Fibroblast of lung (primary cell): ENCODE data around the gene SRCAP.
A peak's percentile ranks its signal among the peaks of the same experiment; 100 is the strongest.

Experiments used
- CTCF ChIP-seq, 2 donors: IDR thresholded peaks in 1 of 2; conservative IDR thresholded peaks in 1 of 2; 1 replicate in 1 of 2; 2 replicates in 1 of 2; pipeline ENCODE4 v1.5.1; 2011 to 2012; ENCODE audit warnings: low read length in 2 of 2, control low read depth in 1 of 2, inconsistent platforms in 1 of 2, low read depth in 1 of 2, mild to moderate bottlenecking in 1 of 2
- EZH2 ChIP-seq: IDR thresholded peaks from 2 replicates; pipeline ENCODE4 v1.5.1; 2012; ENCODE audit warnings: low read length, control low read depth, mild to moderate bottlenecking; ENCODE audit errors: missing control alignments

DNA sequence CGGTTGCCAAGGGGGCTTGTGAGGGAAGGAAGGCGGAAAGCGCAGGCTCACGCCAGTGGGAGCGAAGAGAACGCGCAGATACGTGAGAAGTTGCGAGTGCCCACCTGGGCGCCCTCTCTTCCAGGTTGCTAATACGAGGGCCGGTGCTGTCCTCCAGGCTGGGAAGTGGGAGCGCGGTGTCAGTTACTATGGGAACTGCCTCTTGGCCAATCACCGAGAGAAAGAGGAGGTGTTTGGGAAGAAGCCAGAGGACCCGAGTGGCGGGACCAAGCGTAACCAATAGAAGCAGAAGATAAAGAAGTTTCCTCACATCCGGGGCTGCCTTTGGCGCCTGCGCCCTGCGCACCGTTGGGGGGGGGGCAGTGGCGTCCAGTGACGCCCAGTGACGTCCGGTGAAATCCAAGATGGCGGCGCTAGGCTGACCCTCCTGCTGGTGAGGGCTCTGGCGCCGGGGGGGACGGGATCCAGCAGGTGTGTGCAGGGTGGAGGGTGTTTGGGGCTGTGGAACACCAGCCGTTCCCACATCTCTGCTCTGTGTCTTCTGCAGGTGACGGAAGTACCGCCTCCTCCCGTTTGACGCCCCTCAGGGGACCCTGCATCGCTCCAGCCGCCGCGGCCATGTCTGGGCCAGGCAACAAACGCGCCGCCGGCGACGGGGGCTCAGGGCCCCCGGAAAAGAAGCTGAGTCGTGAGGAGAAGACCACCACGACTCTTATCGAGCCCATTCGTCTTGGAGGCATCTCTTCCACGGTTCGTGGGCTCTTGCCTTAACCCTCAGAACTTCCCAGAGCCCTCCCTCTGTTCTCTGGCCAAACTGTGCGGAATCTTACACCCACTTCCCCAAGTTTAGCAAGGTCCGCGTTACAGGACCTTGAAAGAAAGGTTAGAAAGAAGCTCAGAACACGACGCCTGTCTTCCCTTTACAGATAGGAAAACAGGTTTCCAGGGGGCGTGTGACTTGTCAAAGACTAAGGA is 63.2 kb downstream of the SRCAP start, which contains the start of the genes CFAP119 and RNF40:
- peak in 1 of 2 donors; percentile 9 for TF ChIP-seq CTCF (conservative IDR thresholded peaks at IDR 0.05 in 1 of 2, IDR thresholded peaks at IDR 0.05 in 1 of 2; ENCODE audit: low read depth in 1 of 2, low read length in 2 of 2)
- no peak for TF ChIP-seq EZH2
